ENCODE results near the gene UBE2E3.
"Not testable (repeated sequence)": the region's sequence is repeated elsewhere in the genome, so short reads cannot be mapped to it uniquely, and the experiment has no call there.

DNA sequence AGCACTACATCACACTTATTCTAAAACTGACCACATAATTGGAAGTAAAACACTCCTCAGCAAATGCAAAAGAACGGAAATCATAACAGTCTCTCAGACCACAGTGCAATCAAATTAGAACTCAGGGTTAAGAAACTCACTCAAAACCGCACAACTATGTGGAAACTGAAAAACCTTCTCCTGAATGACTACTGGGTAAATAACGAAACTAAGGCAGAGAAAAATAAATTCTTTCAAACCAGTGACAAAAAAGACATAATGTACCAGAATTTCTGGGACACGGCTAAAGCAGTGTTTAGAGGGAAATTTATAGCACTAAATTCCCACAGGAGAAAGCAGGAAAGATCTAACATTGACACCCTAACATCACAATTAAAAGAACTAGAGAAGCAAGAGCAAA lies 111.5 kb downstream of the UBE2E3 start:
- not testable (repeated sequence) for TF ChIP-seq CTCF (IDR thresholded peaks at IDR 0.05); ZFX (IDR thresholded peaks at IDR 0.05; ENCODE audit: borderline replicate concordance)

All from 22Rv1 (cell line).